Inferior parietal cortex (tissue), 1 donor: ENCODE results near the gene RNU1-1.
"Not testable (repeated sequence)": the region's sequence is repeated elsewhere in the genome, so short reads cannot be mapped to it uniquely, and the experiment has no call there.

Experiments
- DNase-seq: peaks from one replicate; pipeline ENCODE4 v3.0.0-alpha.2; 2016; ENCODE audit errors: extremely low spot score

Gene RNU1-1

GRCh38 chr1:16514107-16515055, at the start of gene RNU1-1:
Gene RNU1-1 (minus strand): TSS chr1:16514285.
- DNase-seq: peak; percentile 67

GRCh38 chr1:16561035-16561434, 47.0 kb upstream of the RNU1-1 start:
- not testable (repeated sequence) for DNase-seq

GRCh38 chr1:16560498-16560897, 46.4 kb upstream of the RNU1-1 start:
- DNase-seq: not testable (repeated sequence)

GRCh38 chr1:16559688-16560087, 45.6 kb upstream of the RNU1-1 start:
- DNase-seq: not testable (repeated sequence)

GRCh38 chr1:16557034-16557433, 42.9 kb upstream of the RNU1-1 start:
- DNase-seq: not testable (repeated sequence)

- not testable (repeated sequence) for DNase-seq
Observed at GRCh38 chr1:16553244-16553643, 39.2 kb upstream of the RNU1-1 start.

- DNase-seq: not testable (repeated sequence)
Observed at GRCh38 chr1:16550212-16550918, 36.3 kb upstream of the RNU1-1 start.

- not testable (repeated sequence) for DNase-seq
Observed at GRCh38 chr1:16549545-16549944, 35.5 kb upstream of the RNU1-1 start.

GRCh38 chr1:16547502-16548241, 33.6 kb upstream of the RNU1-1 start:
- not testable (repeated sequence) for DNase-seq

GRCh38 chr1:16545682-16546095, 31.6 kb upstream of the RNU1-1 start:
- DNase-seq: peak; percentile 25

- peak; percentile 6 for DNase-seq
Observed at GRCh38 chr1:16540421-16540893, 26.4 kb upstream of the RNU1-1 start.

GRCh38 chr1:16537528-16537927, 23.4 kb upstream of the RNU1-1 start:
- not testable (repeated sequence) for DNase-seq

GRCh38 chr1:16536796-16537195, 22.7 kb upstream of the RNU1-1 start:
- DNase-seq: not testable (repeated sequence)

GRCh38 chr1:16535898-16536297, 21.8 kb upstream of the RNU1-1 start:
- not testable (repeated sequence) for DNase-seq

- DNase-seq: not testable (repeated sequence)
Observed at GRCh38 chr1:16535487-16535886, 21.4 kb upstream of the RNU1-1 start.

GRCh38 chr1:16534829-16535456, 20.9 kb upstream of the RNU1-1 start:
- DNase-seq: not testable (repeated sequence)

GRCh38 chr1:16534239-16534828, 20.2 kb upstream of the RNU1-1 start:
- not testable (repeated sequence) for DNase-seq

- not testable (repeated sequence) for DNase-seq
Observed at GRCh38 chr1:16532235-16532991, 18.3 kb upstream of the RNU1-1 start.

- not testable (repeated sequence) for DNase-seq
Observed at GRCh38 chr1:16528338-16528737, 14.3 kb upstream of the RNU1-1 start.

GRCh38 chr1:16525769-16526168, 11.7 kb upstream of the RNU1-1 start:
- not testable (repeated sequence) for DNase-seq
